NCI-H460 (cell line): ENCODE results near the gene STARD13. TPM values are rescaled to one million over a fixed set of nuclear protein-coding genes. Genes with fewer than 3 reads are reported as not detected.

Experiments used
- DNase-seq: peaks from one replicate; pipeline ENCODE4 v3.0.0-alpha.2; 2016; ENCODE audit warnings: low read depth; ENCODE audit errors: extremely low read depth
- total RNA-seq: library from RNA; depleted of rRNA; stranded (reverse); fragments of >200 nt; shearing (Covaris generic); gene quantifications from 2 replicates; pipeline ENCODE4 v1.2.3, GENCODE V29; 2014

Gene STARD13
- total RNA-seq, 1 experiment from 2014 or later = 3.8 TPM

GRCh38 chr13:33128134-33128533 lies 157.4 kb downstream of the STARD13 start:
- no peak for DNase-seq

DNA sequence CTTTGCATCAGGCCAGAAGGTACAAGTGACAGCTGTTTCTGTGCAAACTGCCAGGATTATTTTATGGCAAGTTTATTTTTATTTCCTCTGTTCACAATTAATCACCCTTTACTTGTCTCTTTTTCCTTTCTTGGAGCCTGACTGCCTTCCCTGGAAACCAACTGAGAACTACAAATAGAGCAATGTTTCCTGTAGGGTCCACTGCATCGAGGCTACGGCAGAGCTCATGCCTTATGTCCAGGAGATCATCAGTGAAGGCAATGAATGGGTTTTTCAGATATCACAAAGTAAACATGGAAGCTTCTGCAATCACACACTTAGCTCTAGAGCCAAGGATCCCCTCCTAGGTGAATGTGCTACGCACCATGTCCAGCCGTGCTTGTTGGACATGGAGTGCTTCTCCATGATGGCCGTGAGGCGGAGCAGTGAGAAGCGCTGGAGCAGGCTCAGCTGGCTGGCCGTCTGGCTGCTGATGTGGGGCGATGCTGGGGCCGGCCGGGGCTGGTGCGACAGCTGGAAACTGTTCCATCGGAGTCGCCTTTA lies 158.5 kb downstream of the STARD13 start:
- no peak for DNase-seq

DNA sequence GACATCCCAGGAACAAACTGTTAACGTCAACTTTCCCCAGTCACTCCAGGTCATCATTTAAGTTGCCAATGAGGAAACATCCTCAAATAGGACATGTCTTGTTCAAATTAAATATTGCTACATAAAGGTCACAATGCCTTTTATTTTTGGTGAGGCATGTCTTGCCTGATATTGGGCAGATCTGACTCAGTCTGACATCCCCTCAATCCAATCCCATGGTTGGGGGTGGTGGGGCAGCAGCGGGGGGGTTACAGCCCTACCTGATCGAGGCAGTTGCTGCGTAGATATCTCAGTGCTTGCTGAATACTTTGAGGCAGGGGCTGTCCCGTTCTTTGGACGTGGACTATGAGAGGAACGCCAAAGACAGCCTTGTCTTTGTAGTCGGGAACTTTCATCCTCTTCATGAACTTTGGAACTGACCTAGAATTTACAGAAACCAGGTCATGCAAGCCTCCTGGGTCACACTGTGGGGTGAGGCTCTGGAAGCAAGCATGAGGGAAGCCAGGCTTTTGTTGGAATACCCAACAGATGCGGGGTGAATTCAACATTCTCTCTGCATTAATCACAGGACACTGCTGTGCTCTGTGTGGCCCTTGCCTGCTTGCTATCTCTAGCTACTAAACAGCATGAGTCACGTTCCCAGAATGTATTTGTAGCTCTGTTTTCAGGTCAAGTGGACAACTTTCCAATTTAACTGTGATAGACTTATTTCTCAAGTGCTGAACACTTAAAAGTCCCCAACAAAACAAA lies 159.6 kb downstream of the STARD13 start:
- DNase-seq = peak; percentile 39

GRCh38 chr13:33123066-33123859 lies 162.3 kb downstream of the STARD13 start:
- DNase-seq = no peak

DNA sequence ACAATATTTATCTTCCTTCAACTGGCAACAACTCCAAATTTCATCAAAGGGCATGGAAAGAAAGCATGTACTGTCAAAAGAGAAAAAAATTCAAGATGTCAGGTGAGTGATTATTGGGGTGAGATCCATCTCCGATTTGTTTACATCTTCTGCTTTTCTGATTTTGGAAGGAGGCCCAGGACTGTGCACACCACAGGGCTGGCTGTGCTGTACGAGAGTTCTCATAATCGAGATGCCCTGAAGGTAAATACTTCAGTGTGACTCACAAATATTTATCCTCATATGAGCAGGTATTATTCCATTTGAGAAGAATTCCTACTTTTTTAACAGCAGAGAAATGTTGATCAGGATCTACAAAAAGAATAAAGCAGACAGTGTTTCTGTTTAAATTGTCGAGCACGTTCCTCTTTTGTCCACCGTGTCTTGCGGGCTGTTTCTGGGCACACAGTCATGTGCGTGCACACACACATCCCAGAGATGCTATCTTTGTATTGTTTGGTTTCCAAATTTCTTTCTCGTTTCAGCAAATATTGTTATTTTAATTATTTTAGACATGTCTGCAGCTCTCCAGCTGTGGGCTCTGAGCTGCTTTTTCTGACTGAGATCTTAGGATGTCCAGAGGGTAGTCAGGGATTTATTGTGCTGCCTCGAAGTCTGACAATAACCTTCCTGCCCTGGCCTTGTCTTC lies 165.6 kb downstream of the STARD13 start:
- no peak for DNase-seq

- no peak for DNase-seq
These were observed 166.4 kb downstream of the STARD13 start for GRCh38 chr13:33119022-33119781.

- no peak for DNase-seq
These were observed 169.1 kb downstream of the STARD13 start for GRCh38 chr13:33116321-33117010.

DNA sequence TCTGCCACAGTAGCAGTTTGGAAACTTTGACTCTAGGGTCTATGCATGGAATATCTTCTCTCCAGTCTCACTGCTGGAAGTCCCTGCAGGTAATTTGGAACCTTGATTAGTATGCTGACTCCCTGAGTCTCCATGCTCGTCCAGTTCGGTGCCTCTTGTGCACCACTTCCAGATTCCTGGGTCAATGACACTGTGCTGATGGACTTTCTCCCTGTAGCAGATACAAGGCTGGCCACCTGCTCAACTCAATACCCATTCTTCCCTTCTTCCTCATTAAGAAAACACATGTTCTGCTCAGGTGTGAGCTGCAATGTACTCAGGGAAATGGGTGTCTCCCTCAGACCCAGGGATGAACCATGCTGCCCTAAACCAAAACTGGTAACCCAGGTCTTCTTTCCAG lies 170.3 kb downstream of the STARD13 start:
- DNase-seq = no peak

- DNase-seq = no peak
These were observed 171.4 kb downstream of the STARD13 start for GRCh38 chr13:33114146-33114545.

DNA sequence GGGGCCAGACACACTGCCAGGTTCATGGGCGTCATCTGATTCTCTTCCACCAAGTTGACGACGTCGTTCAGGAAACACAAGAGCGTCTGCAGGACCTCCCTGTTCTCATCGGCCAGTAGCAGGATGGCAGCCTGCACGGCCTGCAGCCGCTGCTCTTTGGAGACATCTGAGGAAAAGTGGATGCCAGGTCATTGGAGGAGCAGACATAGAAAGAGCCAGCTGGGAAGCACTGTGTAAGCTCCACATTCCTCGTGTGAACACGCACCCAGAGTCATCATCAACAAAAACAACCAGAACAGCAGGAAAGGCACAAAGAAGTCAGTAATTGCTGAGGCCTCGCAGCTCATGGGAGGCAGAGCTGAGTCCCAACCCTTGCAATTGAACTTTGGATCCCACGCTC lies 172.8 kb downstream of the STARD13 start:
- DNase-seq = no peak

DNA sequence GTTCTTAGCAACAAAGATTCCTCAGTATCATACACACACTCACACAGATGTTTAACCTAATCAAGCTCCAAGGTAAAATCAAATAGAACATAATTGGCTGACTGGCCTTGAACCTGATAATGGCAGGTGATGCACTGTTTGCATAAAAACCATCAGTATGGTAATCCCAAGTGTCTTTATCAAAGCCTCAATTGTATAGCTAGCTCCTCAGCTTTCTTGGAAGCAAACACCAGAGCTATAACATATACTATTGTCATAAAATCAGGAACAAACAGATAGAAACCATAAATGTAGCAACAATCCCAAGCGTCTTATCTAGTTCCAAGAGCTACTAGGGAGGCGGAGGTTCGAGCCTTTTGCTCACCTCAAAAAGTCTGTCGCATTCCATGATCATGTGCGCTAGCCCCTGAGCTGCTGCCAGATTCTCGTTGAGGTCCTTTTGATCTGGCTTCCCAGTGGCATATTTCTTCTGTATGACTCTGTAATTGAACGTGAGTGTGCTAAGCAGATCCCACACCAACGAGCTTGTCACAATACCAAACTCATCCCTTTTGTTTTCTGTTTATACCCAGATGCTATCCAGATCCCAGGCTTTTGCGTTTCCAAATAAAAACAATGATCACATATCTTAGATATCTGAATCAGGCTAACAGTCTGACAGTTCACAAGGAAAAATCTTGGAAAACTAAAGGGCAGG lies 174.0 kb downstream of the STARD13 start:
- DNase-seq = no peak

DNA sequence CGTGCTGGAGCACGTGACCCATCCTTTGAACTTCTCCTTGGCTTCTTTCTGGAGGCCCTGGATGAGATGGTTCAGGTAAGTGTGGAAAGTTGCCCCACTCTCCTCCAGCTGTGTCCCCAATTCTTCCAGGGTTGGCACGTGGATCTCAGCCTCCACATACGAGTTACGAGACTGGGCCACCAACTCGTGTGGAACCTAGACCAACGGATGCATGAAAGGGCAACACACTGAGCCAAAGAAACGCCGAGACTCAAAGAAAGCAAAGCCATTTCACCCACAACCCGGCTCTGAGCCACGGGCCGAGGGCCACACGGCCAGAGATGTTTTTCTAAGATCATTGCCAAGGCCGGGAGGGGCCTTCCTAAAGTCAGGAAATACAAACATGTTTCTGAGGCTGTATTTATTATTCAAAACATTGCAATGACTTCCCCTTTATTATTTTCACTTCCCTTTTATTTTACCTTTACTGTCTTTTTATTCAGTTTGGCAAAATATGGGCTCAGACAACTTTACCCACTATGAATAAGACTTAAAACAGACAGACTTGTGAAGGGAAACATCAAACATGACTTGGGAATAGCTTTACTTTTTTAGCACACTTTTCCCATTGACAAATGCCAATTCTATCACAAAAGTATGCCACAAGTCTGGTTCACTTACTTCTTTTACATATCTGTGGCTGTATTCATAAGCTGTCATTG lies 174.7 kb downstream of the STARD13 start:
- no peak for DNase-seq

DNA sequence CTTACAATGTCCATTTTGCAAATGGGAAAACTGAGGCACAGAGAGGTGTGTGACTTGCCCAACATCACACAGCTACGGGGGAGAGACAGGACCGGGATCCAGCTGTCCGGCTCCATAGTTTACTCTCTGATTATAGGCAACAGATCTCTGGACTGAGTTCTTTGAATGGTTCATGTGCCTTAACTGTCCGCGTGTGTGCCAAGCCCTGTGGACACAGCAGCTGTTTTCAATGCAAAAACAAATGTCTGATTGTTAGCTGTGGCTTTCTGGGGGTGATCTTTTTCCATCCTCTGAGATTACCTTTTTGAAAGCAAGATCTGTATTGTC lies 175.2 kb downstream of the STARD13 start:
- no peak for DNase-seq

GRCh38 chr13:33109801-33110200 lies 175.8 kb downstream of the STARD13 start:
- no peak for DNase-seq

- DNase-seq = no peak
These were observed 176.3 kb downstream of the STARD13 start for GRCh38 chr13:33109271-33109697.

DNA sequence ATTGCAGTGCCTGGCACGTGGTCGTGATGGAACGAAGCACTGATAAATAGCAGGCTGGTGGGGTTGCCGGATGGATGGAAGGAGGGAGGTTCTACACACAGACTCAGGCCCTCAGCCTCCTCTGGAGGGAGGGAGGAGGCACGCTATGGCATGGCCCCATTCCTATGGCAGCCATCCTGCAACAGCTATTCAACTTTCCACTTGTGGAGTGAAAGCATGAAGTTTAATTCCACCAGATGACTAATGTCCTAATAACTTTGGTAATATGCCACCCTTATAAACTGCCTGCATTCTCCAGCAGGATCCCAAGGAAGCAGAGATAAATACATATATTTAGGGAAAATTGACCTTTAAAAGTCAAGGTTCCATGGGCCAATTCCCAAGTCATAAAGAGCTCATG lies 176.9 kb downstream of the STARD13 start:
- DNase-seq = no peak

DNA sequence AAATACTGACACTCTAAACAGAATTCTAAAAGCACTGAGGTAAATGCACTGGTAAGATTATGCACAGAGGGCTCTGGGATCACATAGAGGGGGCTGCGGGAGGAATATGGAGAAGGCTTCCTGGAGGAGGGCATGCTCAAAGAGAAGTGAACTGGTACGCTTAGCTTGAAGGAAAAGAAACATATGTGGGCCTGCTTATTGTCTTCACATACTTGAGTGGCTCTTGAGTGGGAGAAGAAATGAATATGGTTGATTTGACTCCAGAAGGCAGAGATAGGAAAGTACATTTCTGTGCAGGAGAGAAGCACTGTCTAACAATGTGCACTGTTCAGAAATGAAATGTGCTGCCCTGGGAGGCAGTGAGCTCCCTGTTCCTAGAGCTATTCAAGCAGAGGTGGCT lies 178.2 kb downstream of the STARD13 start:
- DNase-seq = no peak

GRCh38 chr13:33106656-33107360 lies 178.7 kb downstream of the STARD13 start:
- no peak for DNase-seq
